GM19468 (cell line): ENCODE results near the gene TRAM2.

Source experiments
- ATAC-seq: cut with Tn5 transposase; IDR thresholded peaks from one replicate; pipeline ENCODE4 v1.9.1; 2021; ENCODE audit warnings: mild to moderate bottlenecking, moderate library complexity, moderate number of reproducible peaks; ENCODE audit not compliant: unreplicated experiment; ENCODE audit errors: extremely low read depth

TRAM2 gene

DNA sequence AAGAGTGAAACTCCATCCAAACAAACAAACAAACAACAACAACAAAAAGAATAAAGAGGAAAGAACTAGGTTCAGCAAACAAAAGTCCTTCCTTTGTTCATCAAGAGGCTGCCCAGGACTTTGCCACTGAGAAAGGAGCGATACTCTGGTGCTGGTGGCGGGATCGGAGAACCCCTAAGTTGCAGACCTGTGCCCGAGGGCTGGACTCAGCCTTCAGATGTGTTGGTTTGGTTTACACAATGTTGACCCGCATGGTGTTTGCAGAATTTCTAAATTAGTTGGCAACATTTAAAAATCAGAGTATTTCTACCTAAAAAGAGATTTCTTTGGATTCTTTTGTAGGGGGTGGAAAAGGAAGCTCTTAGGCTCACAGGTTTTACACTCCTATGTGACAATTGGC, 42.5 kb downstream of the TRAM2 start:
- ATAC-seq = no peak

DNA sequence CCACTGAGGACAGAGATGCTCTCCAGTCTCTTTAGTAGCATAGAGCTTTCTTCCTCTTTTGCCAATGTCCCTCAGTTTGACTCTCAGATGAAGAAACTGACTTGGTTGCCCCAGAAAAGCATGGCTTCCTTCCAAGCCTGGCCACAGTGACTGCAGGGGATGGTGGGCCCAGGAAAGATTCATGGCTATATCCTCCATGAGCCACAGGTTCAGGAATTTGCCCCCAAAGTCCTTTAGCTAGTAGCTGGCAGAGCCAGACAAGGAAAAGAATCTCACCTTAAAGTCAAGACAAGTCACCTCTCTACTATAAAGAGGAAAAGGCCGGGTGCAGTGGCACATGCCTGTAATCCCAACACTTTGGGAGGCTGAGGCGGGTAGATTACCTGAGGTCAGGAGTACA, 43.4 kb downstream of the TRAM2 start:
- ATAC-seq = no peak

DNA sequence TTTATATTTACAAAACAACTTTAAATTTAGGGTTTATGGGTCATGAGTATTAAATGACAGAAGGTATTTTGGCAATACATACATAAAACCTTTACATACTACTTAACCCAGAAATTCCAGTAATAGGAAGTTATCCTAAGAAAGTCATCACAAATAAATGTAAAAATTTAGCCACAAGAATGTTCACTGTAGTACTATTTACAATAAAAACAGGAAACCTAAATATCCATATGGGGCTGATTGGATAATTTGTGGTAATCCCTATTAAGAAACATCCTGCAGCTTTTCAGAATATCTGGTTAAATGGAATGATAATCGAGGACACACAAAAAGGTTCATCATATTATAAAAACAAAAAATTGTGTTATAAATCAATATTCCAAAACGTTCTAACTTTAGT, 44.4 kb downstream of the TRAM2 start:
- ATAC-seq = no peak

DNA sequence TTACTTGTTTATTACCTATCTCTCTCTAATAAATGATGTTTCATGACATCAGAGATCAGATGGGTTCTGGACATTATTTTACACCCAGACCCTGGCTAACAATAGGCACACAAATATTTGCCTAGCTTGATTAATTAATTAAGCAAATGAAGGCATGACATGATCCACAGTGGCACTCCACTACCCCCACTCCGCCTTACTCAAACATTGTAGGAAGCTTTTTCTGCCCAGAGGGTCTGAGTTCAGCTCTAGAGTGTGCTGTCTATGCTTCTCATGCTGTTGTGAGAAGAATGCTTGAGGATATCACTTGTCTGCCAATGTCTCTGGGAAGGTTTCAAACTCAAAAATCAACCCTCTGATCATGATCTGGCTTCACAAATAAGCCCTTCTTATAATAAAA, 45.0 kb downstream of the TRAM2 start:
- no peak for ATAC-seq

DNA sequence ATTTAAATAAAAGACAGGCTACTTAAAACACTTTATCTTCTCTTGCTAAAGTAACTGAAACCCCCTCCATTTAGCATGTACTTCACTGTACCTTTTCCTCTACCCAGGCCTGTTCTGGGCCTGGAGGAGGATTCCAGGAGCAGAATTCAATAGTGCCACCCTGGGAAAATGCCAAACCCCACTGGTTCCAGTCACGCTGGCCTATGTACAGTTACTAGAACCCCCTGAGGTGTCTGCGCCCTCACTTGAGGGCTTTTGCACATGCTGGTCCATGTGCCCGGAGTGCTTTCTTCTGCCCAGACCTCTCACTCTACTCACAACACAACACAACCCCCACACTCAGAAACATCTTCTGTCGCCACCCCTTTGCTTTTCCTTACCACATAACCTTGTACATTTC, 45.5 kb downstream of the TRAM2 start:
- no peak for ATAC-seq

DNA sequence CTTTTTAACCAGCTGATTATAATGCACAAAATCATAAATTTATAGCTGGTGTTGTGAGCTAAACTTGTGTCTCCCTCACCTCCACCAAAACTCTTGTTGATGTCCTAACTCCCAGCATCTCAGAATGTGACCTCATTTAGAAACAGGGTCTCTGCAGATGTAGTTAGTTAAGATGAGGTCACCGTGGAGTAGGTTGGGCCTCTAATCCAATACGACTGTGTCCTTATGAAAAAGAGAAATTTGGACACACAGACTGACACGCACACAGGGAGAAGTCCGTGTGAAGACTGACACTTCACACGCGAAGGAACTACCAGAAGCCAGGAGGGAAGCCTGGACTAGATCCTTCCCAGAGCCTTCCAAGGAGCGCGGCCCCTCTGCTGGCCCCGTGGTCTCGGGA, 46.5 kb downstream of the TRAM2 start:
- ATAC-seq = no peak

DNA sequence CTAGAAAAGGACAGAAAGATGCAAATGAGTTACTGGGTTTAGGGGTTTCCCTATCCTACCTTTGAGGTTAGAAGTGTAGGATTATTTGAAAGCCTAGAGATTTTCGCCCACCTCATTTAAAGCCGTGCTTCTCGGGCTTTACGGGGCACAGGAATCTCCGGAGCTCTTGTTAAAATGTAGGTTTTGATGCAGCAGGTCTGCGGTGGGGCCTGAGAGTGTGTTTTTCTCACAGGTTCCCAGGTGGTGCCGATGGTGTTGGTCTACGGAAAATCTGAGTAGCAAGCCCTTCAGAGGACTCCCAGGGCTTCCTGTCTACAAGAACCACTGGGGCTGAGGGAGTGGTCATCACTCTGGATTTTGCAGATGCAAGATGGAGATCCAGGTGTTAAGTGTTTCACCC, 47.5 kb downstream of the TRAM2 start:
- ATAC-seq = no peak

DNA sequence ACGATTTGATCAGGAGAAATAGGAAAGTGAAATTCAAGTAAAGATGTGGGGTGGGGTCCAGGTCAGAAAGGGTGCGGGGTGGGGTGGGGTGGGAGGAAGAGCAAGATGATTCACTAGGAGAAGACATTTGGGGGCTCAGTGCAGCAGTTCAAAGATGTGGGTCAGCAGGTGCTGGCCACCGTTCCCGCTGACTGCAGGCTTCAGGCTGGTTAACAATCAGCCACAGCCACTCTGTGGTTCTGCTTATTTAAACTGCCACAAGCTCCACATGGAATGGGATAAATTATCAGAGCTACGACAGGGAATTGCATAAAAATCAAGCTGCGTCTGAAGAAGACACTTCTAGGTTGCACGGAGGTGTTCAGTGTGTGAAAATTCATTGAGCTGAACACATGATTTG, 49.4 kb downstream of the TRAM2 start:
- ATAC-seq = no peak

DNA sequence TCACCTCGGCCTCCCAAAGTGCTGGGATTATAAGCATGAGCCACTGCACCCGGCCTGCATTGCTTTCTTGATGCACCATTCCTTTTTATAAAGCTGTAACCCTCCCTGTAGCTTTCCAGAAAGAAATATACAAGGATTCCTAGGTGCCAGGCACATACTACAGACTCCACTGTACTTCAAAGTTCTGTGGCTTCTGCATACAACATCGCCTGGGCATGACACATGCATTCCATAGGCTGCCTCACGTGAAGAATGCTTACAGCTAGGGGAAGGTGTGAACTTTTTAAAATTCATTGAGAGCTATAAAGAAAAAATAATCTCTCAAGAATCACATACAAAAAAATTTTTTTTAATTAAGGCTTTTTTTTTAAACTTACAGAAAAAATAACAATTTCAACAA, 50.2 kb downstream of the TRAM2 start:
- no peak for ATAC-seq

DNA sequence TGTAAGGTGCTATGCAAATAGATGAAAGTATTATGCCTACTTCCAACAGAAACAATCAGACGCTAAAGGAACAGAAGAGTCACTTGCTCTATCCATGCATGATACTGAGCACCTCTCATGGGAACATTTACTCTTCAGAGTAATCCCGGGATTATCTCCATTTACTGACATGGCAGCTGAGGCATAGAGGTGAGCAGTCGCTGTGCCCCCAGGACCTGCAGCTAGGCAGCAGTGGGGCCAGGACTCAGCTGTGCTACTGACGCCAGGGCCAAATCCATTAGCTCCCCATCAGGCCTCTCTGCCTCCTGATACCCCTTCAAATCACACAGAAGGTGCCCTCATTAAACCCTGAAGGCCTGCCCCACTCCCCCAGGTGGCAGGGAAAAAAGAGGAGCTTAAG, 51.9 kb downstream of the TRAM2 start:
- ATAC-seq = no peak

DNA sequence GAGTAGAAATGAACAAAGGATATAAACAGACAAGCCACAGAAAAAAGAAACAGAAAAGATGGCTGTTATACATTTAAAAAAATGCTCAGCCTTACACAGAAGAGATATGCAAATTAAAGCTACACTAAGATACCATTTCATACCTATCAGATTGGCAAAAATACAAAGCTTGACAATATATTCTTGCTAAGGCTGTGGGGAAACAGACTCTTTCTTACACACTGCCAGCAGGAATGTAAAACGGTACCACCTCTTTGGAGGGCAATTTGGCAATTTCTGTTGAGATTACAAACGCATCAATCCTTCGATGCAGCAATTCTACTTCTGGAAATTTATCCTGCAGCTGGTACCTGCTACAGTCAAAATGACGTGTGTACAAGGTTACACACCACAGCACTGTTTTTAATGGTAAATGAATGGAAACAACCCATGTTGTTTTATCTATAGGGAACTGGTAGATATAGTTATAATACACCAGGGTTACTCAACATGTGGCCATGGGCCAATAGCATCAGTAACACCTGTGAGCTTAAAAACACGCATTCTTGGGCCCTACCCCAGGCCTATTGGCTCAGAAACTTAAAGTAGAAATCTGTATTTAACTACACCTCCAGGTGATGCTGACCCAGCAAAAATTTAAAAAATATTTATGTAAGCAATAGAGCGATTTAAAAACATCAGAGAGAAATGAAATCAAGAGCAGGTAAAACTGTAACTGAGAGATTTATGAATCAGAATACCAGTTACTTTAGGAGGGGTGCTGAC, 53.3 kb downstream of the TRAM2 start:
- no peak for ATAC-seq

DNA sequence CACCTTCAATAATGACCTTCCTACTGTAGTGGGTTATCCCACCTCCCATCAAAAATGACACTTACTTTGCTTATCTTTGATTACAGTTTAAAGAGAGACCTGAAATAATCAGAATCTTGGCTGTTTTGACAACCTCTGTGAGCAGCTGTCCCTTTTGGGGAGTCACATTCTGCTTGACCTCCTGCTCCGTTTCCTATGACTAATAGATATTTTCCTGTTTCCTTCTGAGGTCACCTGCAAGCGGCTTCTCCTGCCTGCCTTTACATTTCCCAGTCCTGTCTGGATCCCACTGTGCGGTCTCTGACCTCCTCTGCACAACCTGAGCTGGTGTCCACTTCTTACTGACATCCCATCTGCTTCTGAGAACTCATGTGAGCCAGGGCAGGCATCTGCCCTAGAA, 54.2 kb downstream of the TRAM2 start:
- ATAC-seq = no peak

DNA sequence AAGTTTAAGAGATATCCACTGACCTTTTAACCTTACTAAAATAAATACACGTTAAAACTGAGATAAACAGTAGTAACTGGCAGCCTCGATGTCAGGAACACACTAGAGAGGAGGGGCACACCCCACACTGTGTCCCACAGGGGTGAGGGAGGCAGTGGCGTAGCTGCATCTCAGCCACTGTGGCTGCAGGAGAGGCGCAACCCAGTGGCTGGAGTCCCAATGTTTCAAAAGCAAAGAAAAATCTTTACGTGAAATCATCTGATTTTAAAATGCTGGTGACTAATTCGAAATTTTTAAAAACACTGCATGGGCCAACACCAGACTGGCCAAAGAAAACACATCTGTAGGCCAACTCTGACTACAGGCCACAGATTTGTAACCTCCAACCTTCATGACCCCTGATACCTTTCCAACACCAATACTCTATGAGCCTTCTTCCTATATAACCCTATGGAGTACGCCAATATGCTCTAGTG, 54.7 kb downstream of the TRAM2 start:
- ATAC-seq = no peak

DNA sequence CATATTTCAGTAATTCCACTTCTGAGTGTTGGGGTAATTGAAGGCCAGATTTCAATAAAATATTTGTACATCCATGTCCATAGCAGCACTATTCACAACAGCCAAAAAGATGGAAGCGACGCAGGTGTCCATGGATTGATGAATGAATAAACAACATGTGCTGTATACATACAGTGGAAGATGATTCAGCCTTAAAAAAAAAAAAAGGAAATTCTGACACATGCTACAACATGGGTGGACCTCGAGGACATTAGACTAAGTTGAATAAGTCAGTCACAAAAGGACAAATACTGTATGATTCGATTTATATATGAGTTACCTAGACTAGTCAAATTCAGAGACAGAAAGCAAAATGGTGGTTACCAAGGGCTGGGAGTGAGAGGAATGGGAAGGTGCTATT, 57.2 kb downstream of the TRAM2 start:
- ATAC-seq = no peak

DNA sequence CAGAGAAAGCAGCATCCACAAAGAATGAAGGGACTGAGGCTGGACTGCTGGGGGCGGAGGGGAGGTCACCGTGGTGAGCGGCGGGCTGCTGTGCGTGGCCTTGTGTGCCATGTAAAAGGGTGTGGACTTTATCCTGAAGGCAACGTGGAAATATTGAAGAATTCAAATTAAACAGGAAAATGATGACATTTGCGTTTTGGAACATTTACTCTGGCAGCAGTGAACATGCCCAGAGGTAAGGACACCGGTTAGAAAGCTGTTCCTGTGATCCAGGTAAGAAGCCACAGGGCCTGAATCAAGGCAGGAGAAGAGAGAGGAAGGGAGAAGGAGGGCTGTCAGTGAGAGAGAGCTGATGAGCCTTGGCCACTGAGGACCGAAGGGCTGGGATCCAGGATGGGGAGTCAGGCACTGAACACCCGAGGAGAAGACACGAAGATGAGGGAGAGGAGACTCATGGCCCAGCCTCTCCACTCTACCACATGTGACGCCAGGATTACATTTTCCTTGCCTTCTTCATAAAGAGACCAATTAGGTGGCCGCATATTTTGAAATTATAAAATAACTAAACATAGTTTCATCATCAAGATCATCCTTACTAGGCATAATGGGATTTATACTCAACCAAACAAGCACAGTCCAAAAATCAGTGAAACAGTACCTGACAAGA, 58.4 kb downstream of the TRAM2 start:
- ATAC-seq = no peak

DNA sequence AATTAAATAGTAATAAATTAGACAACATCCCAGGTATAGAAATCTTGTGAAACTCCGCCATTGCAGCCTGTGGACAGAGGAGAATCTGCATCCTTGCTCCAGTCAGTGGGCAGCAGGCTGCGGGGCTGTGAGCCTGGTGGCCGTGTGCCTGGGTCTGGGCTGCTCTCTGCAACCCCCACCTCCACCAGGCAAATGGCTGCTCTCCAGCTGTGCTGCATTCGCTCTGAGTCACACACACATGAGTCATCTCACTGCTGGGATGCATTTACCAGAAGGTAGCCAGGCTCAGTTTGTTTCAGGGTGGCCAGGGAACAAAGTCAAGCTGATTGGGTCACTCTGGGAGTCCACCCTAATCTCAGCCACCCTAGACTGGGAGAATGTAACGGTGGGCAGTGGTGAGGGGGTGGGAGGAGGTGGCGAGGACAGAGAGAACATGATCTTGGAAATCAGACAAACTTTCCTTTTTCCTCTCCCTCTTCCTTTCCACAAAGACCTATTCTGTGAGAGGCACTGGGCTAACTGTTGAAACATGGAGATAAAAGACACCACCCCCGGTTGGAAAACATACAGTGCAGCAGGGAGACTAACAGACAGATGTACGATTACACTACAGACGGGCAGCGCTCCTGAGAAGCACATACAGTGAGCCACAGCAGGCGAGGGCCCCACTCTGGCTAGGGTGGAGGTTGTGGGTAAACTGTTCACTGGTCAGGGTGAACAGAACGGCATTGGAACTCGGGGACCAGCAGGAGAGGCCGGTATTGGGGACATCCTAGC, 59.2 kb downstream of the TRAM2 start:
- peak; percentile 39 for ATAC-seq

DNA sequence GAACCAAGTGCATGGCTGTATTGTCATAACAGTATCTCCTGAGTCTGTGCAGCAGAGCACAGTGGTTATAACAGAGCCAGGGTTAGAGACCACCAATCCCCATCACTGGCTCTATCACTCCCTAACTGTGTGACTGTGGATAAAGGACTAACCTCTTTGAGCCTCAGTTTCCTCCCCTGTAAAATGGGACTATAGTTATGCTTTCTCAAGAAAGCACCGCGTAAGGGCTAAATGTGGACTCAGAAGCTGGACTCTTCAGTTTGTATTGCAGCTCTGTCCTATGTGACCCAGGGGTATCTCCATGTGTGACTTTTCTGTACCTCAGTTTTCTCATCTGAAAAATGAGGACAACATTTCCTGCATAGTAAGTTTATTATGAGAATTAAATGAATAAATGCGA, 59.9 kb downstream of the TRAM2 start:
- ATAC-seq = no peak

DNA sequence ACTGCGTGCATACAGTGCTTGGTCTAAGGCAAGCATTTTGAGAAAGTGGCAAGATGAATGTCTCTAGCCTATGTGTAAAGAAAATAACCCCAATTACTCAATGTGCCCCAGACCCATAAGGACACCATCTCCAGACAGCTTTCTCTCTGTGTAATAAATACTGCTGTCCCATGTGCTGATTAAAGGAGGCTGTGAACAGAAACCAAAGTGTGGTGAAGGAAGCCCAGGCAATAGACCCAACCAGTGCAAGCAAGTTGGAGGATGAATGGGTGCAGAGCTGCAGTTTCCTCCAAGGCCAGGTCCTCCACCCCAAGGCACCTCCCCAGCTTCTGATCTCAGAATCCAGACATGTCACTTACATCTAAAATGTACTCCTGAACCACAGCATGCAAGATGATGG, 60.6 kb downstream of the TRAM2 start:
- ATAC-seq = no peak

DNA sequence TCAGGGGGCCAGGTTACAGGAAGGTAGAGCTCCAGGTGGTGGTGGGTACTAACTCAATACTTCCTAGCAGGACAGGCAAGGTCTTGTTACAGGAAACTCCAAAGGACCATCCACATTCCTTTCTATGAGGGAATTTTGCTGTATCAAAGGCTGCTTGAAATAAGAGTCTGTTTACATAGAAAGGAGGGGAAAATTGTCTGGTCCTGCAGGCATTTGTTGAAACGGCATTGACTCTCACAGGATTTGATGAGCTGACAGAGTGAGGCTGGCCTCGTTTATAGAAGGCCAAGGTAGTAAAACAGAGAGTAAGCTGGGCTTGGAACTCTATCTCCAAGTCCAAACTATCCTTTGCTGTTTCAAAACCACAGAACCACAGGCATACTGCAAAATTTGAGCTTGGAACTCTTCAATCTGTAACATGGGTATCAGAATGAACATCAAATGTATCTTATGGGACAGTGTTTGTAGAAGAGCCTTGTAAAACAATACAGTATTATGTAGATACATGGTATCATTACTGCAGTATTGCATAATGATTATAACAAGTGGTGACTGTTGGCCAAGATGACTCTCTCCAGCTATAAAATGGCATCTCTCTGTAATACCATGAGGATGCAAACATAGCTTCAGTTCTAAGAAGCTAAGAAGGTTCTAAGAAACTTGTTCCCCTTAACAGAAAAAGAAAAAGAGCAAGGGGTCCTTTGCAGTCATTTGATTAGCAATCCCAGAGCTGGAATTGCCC, 61.5 kb downstream of the TRAM2 start:
- ATAC-seq = no peak

DNA sequence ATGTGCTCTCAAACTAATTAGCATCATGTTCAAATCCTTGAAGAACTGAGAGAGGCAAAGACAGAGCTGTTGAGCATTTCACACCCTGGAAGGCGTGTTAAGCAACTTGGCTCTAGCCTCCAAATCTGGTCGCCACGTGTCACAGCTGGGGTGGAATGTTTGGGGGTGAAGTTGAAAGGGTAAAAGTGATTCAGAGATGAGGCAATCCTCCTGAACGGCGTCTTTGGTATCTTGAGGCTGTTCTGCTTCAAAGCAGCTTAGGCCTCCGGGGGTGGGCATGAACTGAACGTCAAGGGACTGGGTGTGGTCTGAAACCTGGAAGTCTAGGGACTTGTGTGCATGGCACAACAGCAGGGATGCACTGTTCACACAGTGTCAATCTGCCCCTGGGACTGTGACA, 62.3 kb downstream of the TRAM2 start:
- no peak for ATAC-seq

DNA sequence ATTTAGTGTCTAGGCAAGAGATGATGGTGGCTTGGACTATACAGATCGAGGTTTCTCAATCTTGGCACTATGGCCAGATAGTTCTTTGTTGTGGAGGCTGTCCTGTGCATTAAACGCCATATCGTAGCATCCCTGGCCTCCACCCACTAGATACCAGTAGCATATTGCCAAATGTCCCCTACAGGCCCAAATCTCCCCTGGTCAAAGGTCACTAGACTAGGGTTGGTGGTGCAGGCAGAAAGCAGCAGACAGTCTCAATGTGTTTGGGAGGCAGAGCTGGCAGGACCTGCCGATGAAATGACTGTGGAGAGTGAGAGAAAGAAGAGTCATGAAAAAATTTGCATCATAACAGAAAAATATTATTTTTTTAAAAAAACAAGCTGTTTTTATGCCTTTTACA, 63.0 kb downstream of the TRAM2 start:
- ATAC-seq = no peak
